Ovary (tissue), 3 donors: ENCODE measurements around the gene MYH9.

Experiments used
- CTCF ChIP-seq, 3 donors: fragments of 450-650 bp in 2 of 3; fragments of 200-600 bp in 1 of 3; IDR thresholded peaks; one replicate each; pipeline versions ENCODE4 v1.5.1 to v1.8.0; 2016 to 2022; ENCODE audit warnings: antibody characterized with exemption in 3 of 3, mild to moderate bottlenecking in 1 of 3
- POLR2A ChIP-seq: fragments of 450-650 bp; IDR thresholded peaks from one replicate; pipeline ENCODE4 v1.6.1; 2017; ENCODE audit warnings: antibody characterized with exemption, mild to moderate bottlenecking, moderate library complexity
- donor health status: DM: no; HTN: no; CAD: no.

- no peak for TF ChIP-seq CTCF (IDR thresholded peaks at IDR 0.05)
- TF ChIP-seq POLR2A = no peak
Observed at GRCh38 chr22:36325154-36326031, 62.4 kb downstream of the MYH9 start.
